ENCODE data around the gene KNDC1.
"Not testable (repeated sequence)": the region's sequence is repeated elsewhere in the genome, so short reads cannot be mapped to it uniquely, and the experiment has no call there.

Gene KNDC1

DNA sequence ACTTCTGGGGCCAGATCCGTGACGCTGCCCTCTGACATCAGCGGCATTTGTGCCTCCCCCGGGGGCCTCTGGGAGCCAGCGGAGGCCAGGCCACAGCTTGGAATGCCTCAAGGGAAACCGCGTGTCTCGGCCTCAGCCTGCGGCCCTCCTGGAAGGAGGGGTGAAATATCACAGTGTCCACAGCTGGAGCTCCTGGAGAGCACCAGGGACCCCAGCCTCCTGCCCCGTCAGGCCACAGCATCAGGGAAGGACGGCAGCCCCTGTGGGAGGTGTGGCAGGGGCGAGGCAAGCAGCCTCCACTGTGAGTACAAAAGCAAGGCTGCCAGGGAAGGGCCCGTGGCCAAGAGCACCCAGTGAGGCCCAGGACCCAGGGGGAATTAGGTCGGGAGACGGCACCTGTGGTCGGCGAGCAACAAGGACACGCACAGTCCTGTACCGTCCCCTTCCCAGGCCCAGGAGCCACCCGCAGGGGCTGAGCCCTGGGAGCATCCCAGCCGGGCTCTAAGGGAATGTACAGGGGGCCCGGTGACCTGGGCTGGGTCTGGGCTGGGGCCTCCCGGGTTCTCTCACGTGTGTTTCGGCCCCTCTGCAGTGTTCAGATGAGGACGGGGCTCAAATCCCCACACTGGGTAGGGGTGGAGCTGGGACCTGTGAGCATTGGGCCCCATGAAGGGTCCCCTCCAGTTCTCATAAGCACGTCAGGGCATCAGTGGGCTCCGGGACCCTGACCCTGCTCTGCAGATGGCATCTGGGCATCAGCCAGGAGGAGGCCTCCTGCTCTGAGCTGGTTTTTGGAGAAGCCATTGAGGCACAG is 18.7 kb upstream of the KNDC1 start:
- DNase-seq: no peak

GRCh38 chr10:133141958-133142340 is 18.1 kb upstream of the KNDC1 start:
- no peak for DNase-seq

DNA sequence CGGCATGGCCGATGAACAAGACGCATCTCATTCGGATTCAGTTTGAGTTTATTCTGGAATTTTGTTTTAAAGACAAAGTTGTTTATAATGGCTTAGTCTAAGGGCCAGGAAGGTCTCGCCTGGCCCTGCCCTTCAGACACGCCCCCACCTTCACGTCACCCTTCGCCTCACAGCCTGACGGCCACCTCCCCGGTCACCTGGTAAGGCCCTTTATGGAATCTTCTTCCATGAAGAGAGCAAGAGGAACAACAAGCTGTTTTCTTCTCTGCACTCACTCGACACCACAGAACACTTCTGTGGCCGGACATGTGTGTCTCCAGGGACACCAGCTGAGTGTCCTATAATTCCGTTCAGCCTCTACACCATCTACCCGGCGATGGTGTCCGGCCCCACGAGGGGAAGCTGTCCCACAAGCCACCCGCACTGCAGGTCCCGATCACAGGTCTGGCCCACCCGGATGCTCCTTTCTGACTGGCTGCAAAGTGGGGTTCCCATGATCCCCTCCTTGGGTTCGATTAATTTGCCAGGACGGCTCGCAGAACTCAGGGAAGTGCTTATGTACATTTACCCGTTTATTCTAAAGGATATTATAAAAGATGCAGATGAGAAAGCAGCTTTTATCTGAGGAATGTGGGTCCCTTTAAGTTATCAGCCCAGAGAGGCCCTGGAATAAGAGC is 17.4 kb upstream of the KNDC1 start:
- no peak for DNase-seq

DNA sequence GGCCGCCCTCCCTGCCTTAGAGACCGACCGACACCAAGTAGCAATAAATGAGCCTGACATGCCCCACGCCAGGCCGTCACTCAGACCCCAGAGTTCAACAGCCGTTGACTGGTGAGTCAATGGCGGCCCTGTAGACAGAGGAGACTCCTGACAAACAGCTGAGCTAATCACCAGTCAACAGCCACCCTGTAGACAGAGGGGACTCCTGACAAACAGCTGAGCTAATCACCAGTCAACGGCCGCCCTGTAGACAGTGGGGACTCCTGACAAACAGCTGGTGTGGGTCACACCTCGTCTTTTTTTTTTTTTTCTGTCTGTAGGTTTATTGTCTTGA is 16.9 kb upstream of the KNDC1 start:
- DNase-seq: no peak

GRCh38 chr10:133143546-133143945 is 16.5 kb upstream of the KNDC1 start:
- DNase-seq: no peak

DNA sequence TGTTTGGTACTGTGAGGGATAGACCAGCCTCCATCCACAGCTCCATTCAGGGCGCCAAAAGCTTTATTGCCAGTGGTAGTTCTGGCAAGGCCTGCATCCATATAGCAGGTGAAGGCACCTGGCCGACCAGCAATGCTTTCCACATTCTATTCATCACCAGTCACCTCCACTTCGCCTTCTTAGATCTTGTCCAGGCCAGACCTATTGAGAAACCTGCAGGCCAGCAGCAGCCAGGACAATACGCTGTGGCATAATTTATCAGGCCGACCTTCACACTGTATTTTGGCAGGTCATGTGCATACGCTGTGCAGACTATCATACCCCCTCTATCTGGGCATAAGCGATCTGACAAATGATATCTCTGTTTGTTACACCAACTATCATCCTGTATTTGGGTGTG is 15.2 kb upstream of the KNDC1 start:
- DNase-seq: no peak

- DNase-seq: no peak
Measured at GRCh38 chr10:133150226-133150625, 9.8 kb upstream of the KNDC1 start.

- no peak for DNase-seq
Measured at GRCh38 chr10:133150656-133151055, 9.4 kb upstream of the KNDC1 start.

GRCh38 chr10:133151071-133151470 is 8.9 kb upstream of the KNDC1 start:
- not testable (repeated sequence) for DNase-seq

DNA sequence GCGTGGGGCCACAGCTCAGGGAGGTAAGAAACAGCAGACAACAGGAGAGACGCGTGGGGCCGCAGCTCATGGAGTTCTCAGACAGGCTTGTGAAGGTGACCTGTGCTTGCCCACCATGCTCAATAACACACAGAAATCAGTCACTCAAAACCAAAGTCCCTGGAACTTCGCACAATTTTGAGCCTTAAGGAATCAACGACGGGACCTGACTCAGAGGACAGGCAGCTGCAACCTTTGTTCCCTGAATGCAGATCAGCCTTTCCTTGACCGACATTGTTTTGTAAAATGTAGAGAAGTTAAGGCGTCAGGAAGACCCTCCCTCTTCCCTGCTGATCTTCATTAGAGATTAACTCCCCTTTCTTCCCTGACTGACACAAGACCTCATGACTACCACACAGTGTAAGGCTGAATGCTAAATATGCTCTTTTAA is 8.5 kb upstream of the KNDC1 start:
- no peak for DNase-seq

- no peak for DNase-seq
Measured at GRCh38 chr10:133154411-133154810, 5.6 kb upstream of the KNDC1 start.

- no peak for DNase-seq
Measured at GRCh38 chr10:133154996-133155778, 4.8 kb upstream of the KNDC1 start.

DNA sequence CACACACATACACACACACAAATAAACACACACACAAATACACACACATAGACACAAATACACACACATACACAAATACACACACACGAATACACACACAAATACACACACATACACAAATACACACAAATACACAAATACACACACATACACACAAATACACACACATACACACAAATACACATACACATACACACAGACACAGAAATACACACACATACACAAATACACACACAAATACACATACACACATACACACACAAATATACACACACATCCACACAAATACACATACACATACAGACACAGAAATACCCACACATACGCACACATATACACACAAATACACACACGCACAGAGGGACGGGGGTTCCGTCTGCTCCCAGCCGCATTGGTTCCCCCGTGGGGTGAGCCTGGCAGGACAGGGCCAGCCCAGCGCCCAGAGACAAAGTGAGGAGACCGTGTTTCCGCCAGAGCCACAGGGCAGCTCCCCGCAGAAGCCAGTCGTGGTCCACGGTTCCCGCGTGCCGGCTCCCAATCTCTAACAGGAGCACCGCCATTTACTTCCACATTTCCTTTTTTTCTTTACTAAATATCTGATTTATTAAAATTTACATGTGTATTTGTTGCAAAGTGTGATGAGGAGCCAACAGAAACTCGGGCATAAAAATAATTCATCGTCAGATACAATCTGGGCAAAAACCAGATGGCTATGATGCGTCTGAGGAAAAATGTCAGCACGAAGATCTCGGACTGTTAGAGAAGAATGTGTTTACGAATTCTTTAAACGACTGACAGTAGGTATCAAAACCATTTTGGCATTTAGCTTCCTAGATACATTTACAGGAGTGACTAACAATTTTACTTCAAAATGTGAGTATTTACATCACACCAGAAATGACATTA is 3.1 kb upstream of the KNDC1 start:
- no peak for DNase-seq

DNA sequence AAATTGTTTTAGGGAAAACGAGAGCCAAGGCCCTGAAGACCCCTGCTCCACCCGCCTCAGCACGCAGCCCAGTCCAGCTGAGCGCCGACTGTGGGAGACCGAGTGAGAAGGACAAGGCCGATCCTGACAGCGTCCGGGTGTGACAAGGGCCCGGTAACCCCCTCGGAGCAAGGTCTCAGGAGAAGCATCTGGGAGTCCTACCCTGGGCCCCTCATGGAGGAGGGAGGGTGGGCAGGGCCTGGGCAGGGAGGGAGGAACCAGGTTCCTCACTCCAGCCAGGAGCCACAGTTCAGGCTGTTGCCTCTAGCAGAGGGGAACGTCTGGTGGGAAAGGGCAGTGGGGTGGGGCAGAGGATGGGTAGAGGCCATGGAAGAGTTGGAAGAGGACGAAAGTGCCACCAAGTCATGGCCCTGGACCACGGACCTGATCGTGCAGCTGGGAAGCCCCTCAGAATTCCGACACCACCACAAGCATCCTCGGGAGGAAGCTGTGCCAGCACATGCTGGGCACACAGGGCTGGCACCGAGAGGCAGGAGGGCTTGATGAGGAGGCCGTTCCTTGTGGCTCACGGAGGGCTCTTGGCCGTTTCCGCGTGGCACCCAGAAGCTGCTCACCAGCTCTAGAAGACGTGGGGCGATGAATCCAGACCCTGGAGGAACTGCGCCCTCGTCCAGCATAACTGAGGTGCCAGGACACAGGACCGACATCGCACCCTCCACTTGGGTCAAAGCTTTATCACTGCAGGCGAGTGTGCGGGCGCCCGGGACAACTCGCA is 2.2 kb upstream of the KNDC1 start:
- DNase-seq: no peak

DNA sequence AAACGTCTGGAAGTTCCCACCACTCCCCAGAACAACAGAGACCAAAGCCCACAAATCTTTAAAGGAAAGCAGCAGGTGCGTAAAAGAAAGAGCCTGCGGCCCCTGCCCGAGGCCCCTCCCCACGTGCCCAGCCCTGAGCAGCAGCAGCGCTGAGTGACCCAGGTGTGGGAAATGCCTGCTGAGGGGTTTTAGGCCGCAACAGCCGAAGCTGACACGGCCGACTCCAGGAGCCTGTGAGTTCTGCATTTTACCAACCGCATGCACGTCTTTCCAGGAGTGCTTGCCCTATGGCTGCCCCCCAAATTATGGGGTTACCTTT is 1.6 kb upstream of the KNDC1 start:
- no peak for DNase-seq

- DNase-seq: no peak
Measured at GRCh38 chr10:133158756-133159610, 1.0 kb upstream of the KNDC1 start.

- DNase-seq: no peak
Measured at GRCh38 chr10:133159611-133159949, 439 bp upstream of the KNDC1 start.

- no peak for DNase-seq
Measured at GRCh38 chr10:133160826-133161471, 930 bp downstream of the KNDC1 start.

DNA sequence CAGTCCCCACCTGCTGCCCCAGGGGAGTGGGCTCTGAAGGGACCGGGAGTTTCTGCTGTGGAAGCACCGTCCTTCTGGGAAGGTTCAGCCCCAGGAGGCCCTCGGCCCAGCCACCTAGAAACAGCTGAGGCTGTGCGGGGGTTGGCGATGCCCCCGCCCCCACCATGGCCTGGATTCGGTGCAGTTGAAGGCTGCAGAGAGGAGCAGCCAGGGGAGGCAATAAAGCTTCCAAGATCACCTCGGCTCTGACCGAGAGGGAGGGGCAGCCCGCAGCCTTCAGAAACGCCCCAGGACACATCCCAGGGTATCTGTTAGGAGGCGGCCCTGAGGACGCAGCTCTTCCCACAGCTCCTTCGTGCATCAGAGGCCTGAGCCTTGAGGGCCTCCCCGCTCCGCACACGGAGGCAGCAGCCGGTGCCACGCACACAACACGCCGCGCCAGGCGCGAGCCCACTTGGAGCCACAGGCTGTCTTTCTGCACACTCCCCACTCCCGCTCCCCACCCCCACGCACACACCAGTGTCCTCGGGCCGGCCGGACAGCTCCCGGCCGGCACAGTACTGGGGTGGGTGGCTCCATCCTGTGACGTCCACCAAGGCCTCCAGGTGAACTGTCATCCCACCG is 1.6 kb downstream of the KNDC1 start:
- DNase-seq: no peak

GRCh38 chr10:133162178-133162909 is 2.3 kb downstream of the KNDC1 start:
- DNase-seq: no peak

All from NCI-H1417 treated with DMSO at 0.1 percent for 48 hours (cell line).